H1 (cell line): ENCODE measurements around the gene ALPI. TPM values are rescaled to one million over a fixed set of nuclear protein-coding genes. Genes with fewer than 3 reads are reported as not detected.

ENCODE experiments used
- ATF2 ChIP-seq: IDR thresholded peaks from 2 replicates; pipeline ENCODE4 v1.6.1; 2012; ENCODE audit warnings: low read length, inconsistent platforms
- CHD1 ChIP-seq: IDR thresholded peaks from 2 replicates; pipeline ENCODE4 v1.6.1; 2012; ENCODE audit warnings: low read depth, low read length, improper control_type of control experiment
- CHD7 ChIP-seq: fragments of 300-600 bp; sonication (generic); IDR thresholded peaks from 2 replicates; pipeline ENCODE4 v1.7.1; 2012; ENCODE audit warnings: low read length, moderate library complexity, mild to moderate bottlenecking, inconsistent platforms; ENCODE audit not compliant: insufficient replicate concordance
- CREB1 ChIP-seq: IDR thresholded peaks from 2 replicates; pipeline ENCODE4 v1.6.1; 2012; ENCODE audit warnings: inconsistent platforms
- EGR1 ChIP-seq: IDR thresholded peaks from 2 replicates; pipeline ENCODE4 v1.6.1; 2011; ENCODE audit warnings: low read depth, low read length, borderline replicate concordance
- KDM1A ChIP-seq: fragments of 200-600, 300-600 bp; sonication (generic); IDR thresholded peaks from 2 replicates; pipeline ENCODE4 v1.7.1; 2016; ENCODE audit warnings: mild to moderate bottlenecking, low read length, borderline replicate concordance
- MAFK ChIP-seq: IDR thresholded peaks from 2 replicates; pipeline ENCODE4 v1.6.1; 2012; ENCODE audit warnings: low read depth, mild to moderate bottlenecking, improper control_type of control experiment, low read length
- SIN3A ChIP-seq, 2 experiments: IDR thresholded peaks in 1 of 2; conservative IDR thresholded peaks in 1 of 2; 2 replicates each; pipeline ENCODE4 v1.6.1; 2011 to 2012; ENCODE audit warnings: low read length in 2 of 2, improper control_type of control experiment in 1 of 2, low read depth in 1 of 2, mild to moderate bottlenecking in 1 of 2
- SP1 ChIP-seq: IDR thresholded peaks from 2 replicates; pipeline ENCODE4 v1.6.1; 2011; ENCODE audit warnings: low read depth, low read length
- SP4 ChIP-seq: IDR thresholded peaks from 2 replicates; pipeline ENCODE4 v1.6.1; 2012; ENCODE audit warnings: low read length, inconsistent platforms
- ZNF274 ChIP-seq: IDR thresholded peaks from 2 replicates; pipeline ENCODE4 v1.7.0; 2012; ENCODE audit warnings: low read length, borderline replicate concordance; ENCODE audit errors: extremely low read depth
- polyA plus RNA-seq, 7 experiments: library from polyadenylated mRNA; depleted of rRNA in 3 of 7; stranded (reverse) in 5 of 7; unstranded in 2 of 7; fragments of >200 nt in 5 of 7; fragments of 200-250 nt in 2 of 7; gene quantifications; 1 replicate in 5 of 7; 2 replicates in 1 of 7; 4 replicates in 1 of 7; pipeline versions ENCODE4 v1.2.1 to v1.2.3, GENCODE V29; 2011 to 2013; ENCODE audit warnings: missing spikeins in 2 of 7, mixed read lengths in 2 of 7
- total RNA-seq: library from RNA; stranded (reverse); fragmentation: NEBNext Ultra II Directional; extraction: Animal tissue kit (Norgen Biotek cat#: 25700); gene quantifications from 2 replicates; pipeline ENCODE4 v1.2.1, GENCODE V29; 2021

ALPI gene
- total and polyA plus RNA-seq, 2 of the 8 experiments (the other 6 are each of a cell fraction or from before 2014, with no cell fraction given), result not detected

- TF ChIP-seq CHD7 (no peak), CHD1 (no peak), MAFK (no peak), SP1 (no peak), SP4 (no peak), CREB1 (no peak), EGR1 (no peak), SIN3A (conservative IDR thresholded peaks at IDR 0.05 in 1 of 2, IDR thresholded peaks at IDR 0.05 in 1 of 2; ENCODE audit: low read depth in 1 of 2, low read length in 2 of 2) (no peak), ATF2 (no peak), KDM1A (no peak), ZNF274 (no peak)
Observed at GRCh38 chr2:232473467-232473890, 17.5 kb downstream of the ALPI start (continued).
